Hematopoietic multipotent progenitor cell treated with erythropoietin and hydrocortisone succinate and interleukin-3 and kit ligand, for 6 days (in vitro differentiated cells): ENCODE measurements around the gene SPINK6.

Source experiments
- DNase-seq: peaks from one replicate; pipeline ENCODE4 v3.0.0-alpha.2; 2015

Gene SPINK6

GRCh38 chr5:148202531-148203203, at the start of gene SPINK6:
Gene SPINK6 (plus strand): TSS chr5:148203042. CDS start chr5:148203097, 55 bp downstream.
- no peak for DNase-seq

- DNase-seq: no peak
Measured at GRCh38 chr5:148156609-148157008, 46.2 kb upstream of the SPINK6 start.

GRCh38 chr5:148162038-148162437, 40.8 kb upstream of the SPINK6 start:
- no peak for DNase-seq

GRCh38 chr5:148163345-148163744, 39.5 kb upstream of the SPINK6 start:
- no peak for DNase-seq

- no peak for DNase-seq
Measured at GRCh38 chr5:148166550-148167283, 36.1 kb upstream of the SPINK6 start.

- no peak for DNase-seq
Measured at GRCh38 chr5:148168246-148168645, 34.6 kb upstream of the SPINK6 start, which contains the start of gene SPINK14. Gene SPINK14 (plus strand): TSS chr5:148168546. CDS start chr5:148169733, 1,187 bp downstream.

- DNase-seq: no peak
Measured at GRCh38 chr5:148172377-148172776, 30.5 kb upstream of the SPINK6 start.

GRCh38 chr5:148176480-148176879, 26.4 kb upstream of the SPINK6 start:
- DNase-seq: no peak

GRCh38 chr5:148177207-148177606, 25.6 kb upstream of the SPINK6 start:
- DNase-seq: peak; percentile 7

GRCh38 chr5:148179234-148179824, 23.5 kb upstream of the SPINK6 start:
- peak; percentile 88 for DNase-seq

- peak; percentile 49 for DNase-seq
Measured at GRCh38 chr5:148186248-148187003, 16.4 kb upstream of the SPINK6 start.

GRCh38 chr5:148191010-148191409, 11.8 kb upstream of the SPINK6 start:
- peak; percentile 50 for DNase-seq

- no peak for DNase-seq
Measured at GRCh38 chr5:148193202-148193601, 9.6 kb upstream of the SPINK6 start.

GRCh38 chr5:148201151-148201550, 1.7 kb upstream of the SPINK6 start:
- no peak for DNase-seq

- DNase-seq: no peak
Measured at GRCh38 chr5:148205044-148205806, 2.4 kb downstream of the SPINK6 start.

- DNase-seq: no peak
Measured at GRCh38 chr5:148205865-148206264, 3.0 kb downstream of the SPINK6 start.

GRCh38 chr5:148206620-148207019, 3.8 kb downstream of the SPINK6 start:
- DNase-seq: no peak

- no peak for DNase-seq
Measured at GRCh38 chr5:148208226-148208625, 5.4 kb downstream of the SPINK6 start.

- no peak for DNase-seq
Measured at GRCh38 chr5:148209151-148209770, 6.4 kb downstream of the SPINK6 start.

- no peak for DNase-seq
Measured at GRCh38 chr5:148214665-148215185, 11.9 kb downstream of the SPINK6 start.

GRCh38 chr5:148221508-148221907, 18.7 kb downstream of the SPINK6 start:
- no peak for DNase-seq
